HepG2 (cell line): ENCODE data around the gene PMS1. TPM values are rescaled to one million over a fixed set of nuclear protein-coding genes. Genes with fewer than 3 reads are reported as not detected.

Experiments used
- ARNTL ChIP-seq: sonication (generic); formaldehyde crosslinking; IDR thresholded peaks from 2 replicates; pipeline ENCODE4 v1.4.0; 2020; ENCODE audit warnings: mild to moderate bottlenecking, missing genetic modification reagents
- ELF3 ChIP-seq: IDR thresholded peaks from 2 replicates; pipeline ENCODE4 v1.6.1; 2016; ENCODE audit warnings: missing genetic modification reagents, missing compliant biosample characterization
- ERF ChIP-seq: IDR thresholded peaks from 2 replicates; pipeline ENCODE4 v1.6.1; 2018; ENCODE audit warnings: missing biosample characterization, missing genetic modification reagents
- FOXK2 ChIP-seq: fragments of 450-650 bp; IDR thresholded peaks from 2 replicates; pipeline ENCODE4 v1.6.1; 2016
- GZF1 ChIP-seq: sonication (generic); formaldehyde crosslinking; IDR thresholded peaks from 2 replicates; pipeline ENCODE4 v1.5.1; 2020; ENCODE audit warnings: mild to moderate bottlenecking, missing genetic modification reagents
- HCFC1 ChIP-seq: fragments of 150-350 bp; IDR thresholded peaks from 2 replicates; pipeline ENCODE4 v1.6.1; 2014; ENCODE audit warnings: low read depth, low read length
- HINFP ChIP-seq: sonication (generic); formaldehyde crosslinking; IDR thresholded peaks from 2 replicates; pipeline ENCODE4 v1.4.0; 2020; ENCODE audit warnings: low read depth, mild to moderate bottlenecking, missing genetic modification reagents
- IRF2 ChIP-seq: IDR thresholded peaks from 2 replicates; pipeline ENCODE4 v1.6.1; 2018; ENCODE audit warnings: missing genetic modification reagents, missing compliant biosample characterization
- MXD3 ChIP-seq: IDR thresholded peaks from 2 replicates; pipeline ENCODE4 v1.6.1; 2016; ENCODE audit warnings: mild to moderate bottlenecking, missing biosample characterization, missing genetic modification reagents
- NFYC ChIP-seq: IDR thresholded peaks from 2 replicates; pipeline ENCODE4 v1.6.1; 2016; ENCODE audit warnings: missing genetic modification reagents, missing compliant biosample characterization
- NONO ChIP-seq, 2 experiments: fragments of 450-650 bp in 1 of 2; sonication (generic) in 1 of 2; formaldehyde crosslinking in 1 of 2; IDR thresholded peaks in 1 of 2; conservative IDR thresholded peaks in 1 of 2; 2 replicates each; pipeline versions ENCODE4 v1.6.1 to v1.8.0; 2017 to 2022; ENCODE audit warnings: mild to moderate bottlenecking in 1 of 2, missing genetic modification reagents in 1 of 2, moderate library complexity in 1 of 2
- POLR2AphosphoS2 ChIP-seq: IDR thresholded peaks from 2 replicates; pipeline ENCODE4 v1.6.1; 2011; ENCODE audit warnings: low read depth, low read length, improper control_type of control experiment
- RFX5 ChIP-seq: IDR thresholded peaks from 2 replicates; pipeline ENCODE4 v1.6.1; 2011; ENCODE audit warnings: low read depth, low read length, improper control_type of control experiment
- RNF2 ChIP-seq: fragments of 450-650 bp; conservative IDR thresholded peaks from 2 replicates; pipeline ENCODE4 v1.6.1; 2016; ENCODE audit warnings: low read depth
- SOX5 ChIP-seq: IDR thresholded peaks from 2 replicates; pipeline ENCODE4 v1.6.1; 2016; ENCODE audit warnings: borderline replicate concordance
- TERF1 ChIP-seq: sonication (generic); formaldehyde crosslinking; IDR thresholded peaks from 2 replicates; pipeline ENCODE4 v1.8.0; 2022; ENCODE audit warnings: mild to moderate bottlenecking, missing genetic modification reagents, moderate library complexity
- ZBED4 ChIP-seq: sonication (generic); formaldehyde crosslinking; IDR thresholded peaks from 2 replicates; pipeline ENCODE4 v1.4.0; 2020; ENCODE audit warnings: missing genetic modification reagents, borderline replicate concordance
- ZFP37 ChIP-seq: sonication (generic); formaldehyde crosslinking; IDR thresholded peaks from 2 replicates; pipeline ENCODE4 v1.4.0; 2020; ENCODE audit warnings: missing genetic modification reagents, borderline replicate concordance
- ZFP82 ChIP-seq: sonication (generic); formaldehyde crosslinking; IDR thresholded peaks from 2 replicates; pipeline ENCODE4 v1.5.1; 2020; ENCODE audit warnings: mild to moderate bottlenecking, missing genetic modification reagents, borderline replicate concordance
- ZNF552 ChIP-seq: sonication (generic); formaldehyde crosslinking; IDR thresholded peaks from 2 replicates; pipeline ENCODE4 v1.9.0; 2022; ENCODE audit warnings: missing genetic modification reagents, mild to moderate bottlenecking, borderline replicate concordance
- ZNF558 ChIP-seq: sonication (generic); formaldehyde crosslinking; IDR thresholded peaks from 2 replicates; pipeline ENCODE4 v1.9.0; 2022; ENCODE audit warnings: mild to moderate bottlenecking, missing genetic modification reagents, borderline replicate concordance
- polyA plus RNA-seq, 8 experiments: library from polyadenylated mRNA; depleted of rRNA in 3 of 8; stranded (reverse) in 7 of 8; unstranded in 1 of 8; fragments of >200 nt; fragmentation: Illumina TruSeq in 4 of 8; extraction: Trizol in 4 of 8; gene quantifications; 2 replicates each; pipeline versions ENCODE4 v1.2.1 to v1.2.3, GENCODE V29; 2011 to 2016; ENCODE audit warnings: low read depth in 4 of 8, missing spikeins in 1 of 8, mixed read lengths in 1 of 8; ENCODE audit not compliant: insufficient read depth in 1 of 8
- total RNA-seq, 5 experiments: library from RNA; depleted of rRNA; stranded (reverse); fragments of >200 nt; fragmentation: Illumina TruSeq; extraction: Trizol; gene quantifications; 2 replicates each; pipeline ENCODE4 v1.2.3, GENCODE V29; 2016; ENCODE audit warnings: low read depth in 1 of 5

PMS1 gene
- total and polyA plus RNA-seq, 2 of the 13 experiments (the other 11 are each of a cell fraction or from before 2014, with no cell fraction given): 14.6 to 39.9 TPM

GRCh38 chr2:189762551-189763298 is 21.5 kb upstream of the PMS1 start, which contains the start of gene OSGEPL1 (continued):
- peak; percentile 54; the same call in 1 of the 2 replicates for TF ChIP-seq ELF3 (CRISPR knock-in tag)
- TF ChIP-seq RFX5: no peak
- no peak for TF ChIP-seq SOX5 (CRISPR knock-in tag)
- no peak for TF ChIP-seq NFYC
- peak; percentile 66; the same call in 1 of the 2 replicates for TF ChIP-seq HINFP (CRISPR knock-in tag)
- 0 out of 2 replicates have a peak, but pooled peaks have one; percentile 77 for TF ChIP-seq ZNF552 (CRISPR knock-in tag)
- no peak for TF ChIP-seq NONO (IDR thresholded peaks at IDR 0.05)
- TF ChIP-seq NONO (CRISPR knock-in tag; conservative IDR thresholded peaks at IDR 0.05): peak; percentile 89
- TF ChIP-seq ERF (CRISPR knock-in tag): peak; percentile 85
- no peak for TF ChIP-seq TERF1 (CRISPR knock-in tag)
- TF ChIP-seq GZF1 (CRISPR knock-in tag): peak; percentile 93
- no peak for TF ChIP-seq FOXK2
- peak; percentile 85 for TF ChIP-seq IRF2 (CRISPR knock-in tag)
- TF ChIP-seq ZNF558: no peak
- TF ChIP-seq MXD3 (CRISPR knock-in tag): peak; percentile 70; the same call in 1 of the 2 replicates
- TF ChIP-seq HCFC1: 0 out of 2 replicates have a peak, but pooled peaks have one; percentile 41
- TF ChIP-seq ARNTL (CRISPR knock-in tag): peak; percentile 58; the same call in 1 of the 2 replicates
- no peak for TF ChIP-seq ZFP82
- TF ChIP-seq ZFP37: no peak; the same call in 1 of the 2 replicates
- peak; percentile 91; the same call in 1 of the 2 replicates for TF ChIP-seq RNF2
- peak; percentile 68; the same call in 1 of the 2 replicates for TF ChIP-seq POLR2AphosphoS2
- 0 out of 2 replicates have a peak, but pooled peaks have one; percentile 63 for TF ChIP-seq ZBED4 (CRISPR knock-in tag)
